Measurements from ENCODE around the gene IL27RA.
"Not testable (repeated sequence)": the region's sequence is repeated elsewhere in the genome, so short reads cannot be mapped to it uniquely, and the experiment has no call there.

The IL27RA gene

GRCh38 chr19:14030997-14031718, 404 bp upstream of the IL27RA start:
- no peak for DNase-seq (ENCODE audit: low spot score)

DNA sequence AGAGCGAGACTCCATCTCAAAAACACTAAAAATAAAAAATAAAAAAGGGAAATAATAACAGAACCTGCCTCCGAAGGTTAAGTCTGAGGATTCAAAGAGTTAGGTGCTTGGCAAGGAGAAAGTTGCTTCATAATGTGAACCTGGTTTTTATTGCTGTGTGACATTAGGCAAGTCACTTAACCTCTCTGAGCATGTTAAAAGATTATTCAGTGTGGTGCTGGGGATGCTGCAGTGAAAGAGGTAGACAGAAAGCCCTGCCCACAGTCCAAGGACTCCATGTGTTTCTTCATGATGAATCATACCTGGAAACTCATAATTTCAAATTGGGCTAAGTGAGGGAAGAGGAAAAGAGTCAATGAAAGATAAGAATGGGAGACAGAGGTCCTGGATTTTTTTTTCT, 2.4 kb downstream of the IL27RA start:
- no peak for DNase-seq (ENCODE audit: low spot score)

DNA sequence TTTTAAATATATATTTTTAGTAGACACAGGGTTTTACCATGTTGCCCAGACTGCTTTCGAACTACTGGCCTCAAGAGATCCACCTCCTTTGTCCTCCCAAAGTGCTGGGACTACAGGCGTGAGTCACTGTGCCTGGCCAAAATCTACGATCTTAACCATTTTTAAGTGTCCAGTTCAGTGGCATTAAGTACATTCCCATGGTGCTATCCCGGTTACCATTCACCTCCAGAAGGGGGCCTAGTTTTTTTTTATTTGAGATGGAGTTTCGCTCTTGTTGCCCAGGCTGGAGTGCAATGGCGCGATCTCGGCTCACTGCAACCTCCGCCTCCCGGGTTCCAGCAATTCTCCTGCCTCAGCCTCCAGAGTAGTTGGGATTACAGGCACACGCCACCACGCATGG, 3.6 kb downstream of the IL27RA start:
- DNase-seq (ENCODE audit: low spot score) = not testable (repeated sequence)

DNA sequence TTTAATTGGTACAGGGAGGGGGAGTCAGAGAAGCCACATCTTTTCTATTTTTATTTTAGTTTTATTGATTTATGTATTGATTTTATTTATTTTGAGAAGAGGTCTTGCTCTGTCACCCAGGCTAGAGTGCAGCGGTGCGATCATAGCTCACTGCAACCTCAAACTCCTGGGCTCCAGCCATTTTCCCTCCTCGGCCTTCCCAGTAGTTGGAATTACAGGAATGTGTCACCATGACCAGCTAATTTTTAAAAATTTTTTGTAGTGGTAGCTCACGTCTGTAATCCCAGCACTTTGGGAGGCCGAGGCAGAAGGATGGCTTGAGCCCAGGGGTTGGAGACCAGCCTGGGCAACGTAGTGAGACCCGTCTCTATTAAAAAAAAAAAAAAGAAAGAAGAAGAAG, 4.1 kb downstream of the IL27RA start:
- DNase-seq (ENCODE audit: low spot score) = no peak

DNA sequence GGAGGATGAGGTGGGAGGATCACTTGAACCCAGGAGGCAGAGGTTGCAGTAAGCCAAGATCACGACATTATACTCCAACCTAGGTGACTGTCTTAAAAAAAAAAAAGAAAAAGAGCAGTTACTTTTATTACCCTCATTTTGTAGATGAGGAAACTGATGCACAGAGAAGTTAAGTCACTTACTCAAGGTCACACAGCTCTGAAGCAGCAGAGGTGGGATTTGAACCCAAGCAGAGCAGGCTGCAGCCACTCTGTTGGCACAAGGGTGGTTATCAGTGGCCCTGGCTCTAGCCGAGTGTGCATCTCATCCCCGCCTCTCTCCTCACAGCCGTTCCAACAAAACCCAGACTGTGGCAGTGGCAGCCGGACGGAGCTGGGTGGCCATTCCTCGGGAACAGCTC, 7.6 kb downstream of the IL27RA start:
- DNase-seq (ENCODE audit: low spot score) = no peak

DNA sequence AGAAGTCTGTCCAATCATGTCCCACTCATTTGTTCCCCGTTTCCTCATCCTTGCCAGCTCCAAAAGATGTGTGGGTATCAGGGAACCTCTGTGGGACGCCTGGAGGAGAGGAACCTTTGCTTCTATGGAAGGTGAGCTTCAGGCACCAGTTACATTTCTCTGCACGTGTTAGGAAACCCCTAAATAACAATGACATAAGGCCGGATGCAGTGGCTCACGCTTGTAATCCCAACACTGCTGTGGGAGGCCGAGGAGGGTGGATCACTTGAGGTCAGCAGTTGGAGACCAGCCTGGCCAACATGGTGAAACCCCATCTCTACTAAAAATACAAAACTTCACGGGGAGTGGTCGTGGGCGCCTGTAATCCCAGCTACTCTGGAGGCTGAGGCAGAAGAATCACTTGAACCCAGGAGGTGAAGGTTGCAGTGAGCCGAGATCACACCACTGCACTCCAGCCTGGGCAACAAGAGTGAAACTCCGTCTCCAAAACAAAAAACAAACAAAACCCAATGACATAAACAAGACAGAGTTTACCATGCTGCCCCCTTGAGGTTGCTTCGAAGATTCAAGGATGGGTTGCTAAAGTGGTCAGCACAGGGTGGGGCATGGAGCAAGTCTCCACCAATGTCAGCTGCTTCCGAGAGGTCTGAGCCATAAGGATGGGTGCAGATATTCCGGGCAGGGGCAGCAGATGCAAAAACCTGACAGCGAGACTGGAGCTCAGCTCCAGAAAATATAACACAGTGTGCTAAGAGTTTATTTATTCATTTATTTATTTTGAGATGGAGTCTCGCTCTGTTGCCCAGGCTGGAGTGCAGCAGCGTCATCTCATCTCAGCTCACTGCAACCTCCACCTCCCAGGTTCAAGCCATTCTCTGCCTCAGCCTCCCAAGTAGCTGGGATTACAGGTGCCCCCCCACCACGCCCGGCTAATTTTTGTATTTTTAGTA, 11.4 kb downstream of the IL27RA start:
- DNase-seq (ENCODE audit: low spot score) = peak; percentile 46

GRCh38 chr19:14047866-14048265, 16.3 kb downstream of the IL27RA start:
- DNase-seq (ENCODE audit: low spot score) = not testable (repeated sequence)

GRCh38 chr19:14048443-14049153, 17.0 kb downstream of the IL27RA start:
- DNase-seq (ENCODE audit: low spot score) = no peak

- no peak for DNase-seq (ENCODE audit: low spot score)
These were observed 18.9 kb downstream of the IL27RA start for GRCh38 chr19:14050512-14050911.

DNA sequence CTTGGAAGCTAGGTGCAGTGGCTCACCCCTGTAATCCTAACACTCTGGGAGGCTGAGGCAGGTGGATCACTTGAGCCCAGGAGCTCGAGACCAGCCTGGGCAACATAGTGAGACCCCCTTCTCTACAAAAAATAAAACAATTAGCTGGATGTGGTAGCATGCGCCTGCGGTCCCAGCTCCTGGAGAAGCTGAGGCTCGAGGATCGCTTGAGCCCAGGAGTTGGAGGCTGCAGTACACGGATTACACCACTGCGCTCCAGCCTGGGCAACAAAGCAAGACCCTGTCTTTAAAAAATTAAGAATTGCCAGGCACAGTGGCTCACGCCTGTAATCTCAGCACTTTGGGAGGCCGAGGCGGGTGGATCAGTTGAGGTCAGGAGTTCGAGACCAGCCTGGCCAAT, 19.4 kb downstream of the IL27RA start:
- not testable (repeated sequence) for DNase-seq (ENCODE audit: low spot score)

GRCh38 chr19:14051980-14052379, 20.4 kb downstream of the IL27RA start:
- DNase-seq (ENCODE audit: low spot score) = no peak

GRCh38 chr19:14052470-14052869, 20.9 kb downstream of the IL27RA start:
- DNase-seq (ENCODE audit: low spot score) = no peak

GRCh38 chr19:14053032-14053431, 21.5 kb downstream of the IL27RA start:
- DNase-seq (ENCODE audit: low spot score) = no peak

DNA sequence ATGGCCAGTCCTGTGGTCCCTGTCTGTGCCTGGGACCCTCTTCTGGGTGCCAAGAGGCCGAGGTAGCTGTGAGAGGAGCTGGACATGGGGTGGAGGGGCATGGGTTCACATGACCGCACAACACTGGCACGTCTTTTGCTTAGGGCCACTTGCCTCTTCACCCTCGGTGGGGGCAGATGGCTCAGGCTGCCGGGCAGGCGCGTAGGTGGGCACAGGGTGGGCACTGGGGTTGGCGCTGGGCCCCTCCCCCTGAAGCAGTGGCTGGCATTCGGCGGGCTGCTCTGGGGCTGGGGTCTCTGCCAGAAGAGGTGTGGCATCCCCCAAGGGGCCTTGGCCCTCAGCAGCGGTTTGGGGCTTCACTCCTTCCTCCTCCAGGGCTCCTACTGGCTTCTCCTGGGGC, 21.9 kb downstream of the IL27RA start:
- no peak for DNase-seq (ENCODE audit: low spot score)

- no peak for DNase-seq (ENCODE audit: low spot score)
These were observed 22.5 kb downstream of the IL27RA start for GRCh38 chr19:14054099-14054498.

DNA sequence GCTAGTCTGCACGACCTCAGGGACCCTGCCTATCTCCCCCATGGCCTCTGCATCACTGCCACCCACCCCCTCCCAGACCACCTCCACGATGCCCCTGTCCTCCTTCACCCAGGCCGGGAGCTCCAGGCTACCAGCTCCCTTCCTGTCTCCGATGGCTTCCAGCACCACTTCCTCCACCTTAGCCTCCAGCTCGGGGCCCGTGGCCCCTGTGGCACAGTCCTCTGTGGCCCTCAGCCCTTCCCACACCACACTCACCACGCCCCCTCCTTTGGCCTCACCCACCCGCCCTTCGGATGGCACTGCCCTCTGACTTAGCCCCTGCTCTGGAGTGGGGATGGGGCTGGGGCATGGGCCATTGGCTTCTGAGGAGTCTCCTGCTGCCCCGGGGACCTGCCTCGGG, 23.2 kb downstream of the IL27RA start:
- no peak for DNase-seq (ENCODE audit: low spot score)

DNA sequence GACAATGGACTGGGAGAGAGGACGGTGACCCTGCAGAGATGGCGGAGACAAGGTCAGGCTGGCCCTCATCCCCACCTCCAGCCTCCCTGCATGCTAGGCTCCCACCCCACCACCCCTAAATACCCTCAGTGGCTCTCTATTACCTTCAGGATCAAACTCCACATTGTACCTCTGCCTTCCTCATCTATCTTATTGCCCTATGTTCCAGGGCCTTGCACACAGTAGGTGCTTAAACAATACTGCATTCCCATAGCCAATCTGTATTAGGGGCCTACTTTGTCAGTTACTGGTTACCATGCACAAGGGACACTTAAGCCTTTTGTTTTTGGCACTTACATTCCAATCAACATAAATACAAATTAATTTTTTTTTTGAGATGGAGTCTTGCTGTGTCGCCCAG, 23.8 kb downstream of the IL27RA start:
- DNase-seq (ENCODE audit: low spot score) = no peak

- DNase-seq (ENCODE audit: low spot score) = no peak
These were observed 24.6 kb downstream of the IL27RA start for GRCh38 chr19:14056069-14056666.

- DNase-seq (ENCODE audit: low spot score) = no peak
These were observed 25.3 kb downstream of the IL27RA start for GRCh38 chr19:14056741-14057356.

DNA sequence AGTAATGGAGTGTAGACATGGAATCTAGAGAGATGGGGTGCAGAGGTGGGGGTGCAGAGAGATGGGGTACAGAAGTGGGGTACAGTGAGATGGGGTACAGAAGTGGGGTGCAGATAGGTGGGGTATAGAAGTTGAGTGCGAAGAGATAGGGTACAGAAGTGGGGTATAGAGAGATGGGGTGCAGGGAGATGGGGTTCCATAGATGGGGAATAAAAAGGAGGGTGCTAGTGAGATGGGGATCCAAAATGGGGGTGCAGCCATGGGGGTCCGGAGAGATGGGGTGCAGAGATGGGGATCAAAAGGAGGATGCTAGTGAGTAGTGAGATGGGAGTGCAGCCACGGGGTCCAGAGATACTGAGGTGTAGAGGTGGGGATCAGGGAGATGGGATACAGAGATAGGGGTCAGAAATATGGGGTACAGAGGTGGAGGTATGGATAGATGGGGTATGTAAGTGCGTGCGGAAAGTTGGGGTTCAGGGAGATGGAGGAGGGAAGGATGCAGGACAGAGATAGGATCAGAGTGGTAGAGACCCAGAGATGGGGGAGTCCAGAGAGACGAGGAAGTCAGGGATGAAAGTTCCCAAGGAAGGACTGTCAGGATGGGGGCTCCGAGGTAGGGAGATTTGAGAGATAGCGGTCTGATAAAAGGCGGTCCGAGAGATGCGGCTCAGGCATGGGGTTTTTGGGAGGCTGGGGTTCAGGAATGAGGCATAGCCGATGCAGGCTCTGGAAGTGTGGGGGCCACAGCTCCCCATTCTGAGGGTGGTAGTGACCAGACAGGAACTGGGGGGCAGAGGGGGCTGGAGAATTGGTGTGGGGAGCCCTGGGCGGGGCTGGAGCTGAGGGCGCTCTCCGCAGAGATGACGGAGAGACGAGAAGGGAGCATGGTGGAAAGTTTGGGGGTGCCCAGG, 26.9 kb downstream of the IL27RA start:
- no peak for DNase-seq (ENCODE audit: low spot score)

GRCh38 chr19:14059093-14059480, 27.5 kb downstream of the IL27RA start:
- no peak for DNase-seq (ENCODE audit: low spot score)

All from globus pallidus (tissue), 1 donor.